ENCODE measurements around the gene ZNF318. TPM values are rescaled to one million over a fixed set of nuclear protein-coding genes. Genes with fewer than 3 reads are reported as not detected.

The ZNF318 gene
- polyA plus RNA-seq, 1 donor from 2014 or later: 11.7 TPM

GRCh38 chr6:43368259-43369160 is 937 bp downstream of the ZNF318 start:
- H4K20me1 ChIP-seq (ENCODE audit: insufficient read depth): no peaks in the 10 kb centered on the region
- peak overlapping the region; percentile 78 for H3K27ac ChIP-seq (ENCODE audit: low read length)

GRCh38 chr6:43367245-43367984 is 2.0 kb downstream of the ZNF318 start:
- H3F3A ChIP-seq (ENCODE audit: insufficient read depth, low read length, poor library complexity, severe bottlenecking): no peaks in the 10 kb centered on the region
- TF ChIP-seq EZH2 (IDR thresholded peaks at IDR 0.05; ENCODE audit: borderline replicate concordance, insufficient read depth, low read length, poor library complexity, severe bottlenecking) (no peak), RAD21 (conservative IDR thresholded peaks at IDR 0.05) (no peak), EP300 (conservative IDR thresholded peaks at IDR 0.05; ENCODE audit: poor library complexity, severe bottlenecking) (no peak), MXI1 (conservative IDR thresholded peaks at IDR 0.05; ENCODE audit: poor library complexity, severe bottlenecking) (no peak)
- TF ChIP-seq, protein P1, sequence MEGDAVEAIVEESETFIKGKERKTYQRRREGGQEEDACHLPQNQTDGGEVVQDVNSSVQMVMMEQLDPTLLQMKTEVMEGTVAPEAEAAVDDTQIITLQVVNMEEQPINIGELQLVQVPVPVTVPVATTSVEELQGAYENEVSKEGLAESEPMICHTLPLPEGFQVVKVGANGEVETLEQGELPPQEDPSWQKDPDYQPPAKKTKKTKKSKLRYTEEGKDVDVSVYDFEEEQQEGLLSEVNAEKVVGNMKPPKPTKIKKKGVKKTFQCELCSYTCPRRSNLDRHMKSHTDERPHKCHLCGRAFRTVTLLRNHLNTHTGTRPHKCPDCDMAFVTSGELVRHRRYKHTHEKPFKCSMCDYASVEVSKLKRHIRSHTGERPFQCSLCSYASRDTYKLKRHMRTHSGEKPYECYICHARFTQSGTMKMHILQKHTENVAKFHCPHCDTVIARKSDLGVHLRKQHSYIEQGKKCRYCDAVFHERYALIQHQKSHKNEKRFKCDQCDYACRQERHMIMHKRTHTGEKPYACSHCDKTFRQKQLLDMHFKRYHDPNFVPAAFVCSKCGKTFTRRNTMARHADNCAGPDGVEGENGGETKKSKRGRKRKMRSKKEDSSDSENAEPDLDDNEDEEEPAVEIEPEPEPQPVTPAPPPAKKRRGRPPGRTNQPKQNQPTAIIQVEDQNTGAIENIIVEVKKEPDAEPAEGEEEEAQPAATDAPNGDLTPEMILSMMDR (IDR thresholded peaks at IDR 0.05; ENCODE audit: poor library complexity, severe bottlenecking): no peak
- H4K20me1 ChIP-seq (ENCODE audit: insufficient read depth): no peaks in the 10 kb centered on the region
- peaks cover 4% of the 10 kb centered on the region for H3K36me3 ChIP-seq (ENCODE audit: insufficient read depth, low read length)
- peak overlapping the region; percentile 95 for H3K4me2 ChIP-seq (ENCODE audit: low read length)
- no peak overlapping the region for H3K27ac ChIP-seq (ENCODE audit: low read length)
- no peak overlapping the region for H2AFZ ChIP-seq (ENCODE audit: low read depth, low read length)
- peak overlapping the region; percentile 83 for H3K4me3 ChIP-seq (ENCODE audit: low read length)
- no peaks in the 10 kb centered on the region for H3K9me2 ChIP-seq (ENCODE audit: insufficient read depth, low read length)
- no peak overlapping the region for H3K9ac ChIP-seq (ENCODE audit: low read length)
- H3K27me3 ChIP-seq (ENCODE audit: insufficient read depth, low read depth, low read length): no peaks in the 10 kb centered on the region
- no peaks in the 10 kb centered on the region for H3K9me3 ChIP-seq (ENCODE audit: low read length)
- peaks cover 18% of the 10 kb centered on the region for H3K79me2 ChIP-seq (replicated peaks; ENCODE audit: insufficient read depth, low read length)

More at GRCh38 chr6:43368259-43369160, 937 bp downstream of the ZNF318 start:
- H3K9me2 ChIP-seq (ENCODE audit: insufficient read depth, low read length): no peaks in the 10 kb centered on the region
- H2AFZ ChIP-seq (ENCODE audit: low read depth, low read length): peak overlapping the region; percentile 21
- H3F3A ChIP-seq (ENCODE audit: insufficient read depth, low read length, poor library complexity, severe bottlenecking): no peaks in the 10 kb centered on the region
- TF ChIP-seq SMC3 (conservative IDR thresholded peaks at IDR 0.05; ENCODE audit: poor library complexity) (no peak), EP300 (conservative IDR thresholded peaks at IDR 0.05; ENCODE audit: poor library complexity, severe bottlenecking) (no peak), RAD21 (conservative IDR thresholded peaks at IDR 0.05) (no peak), POLR2AphosphoS5 (IDR thresholded peaks at IDR 0.05) (peak; percentile 56), MXI1 (conservative IDR thresholded peaks at IDR 0.05; ENCODE audit: poor library complexity, severe bottlenecking) (peak; percentile 59), EZH2 (IDR thresholded peaks at IDR 0.05; ENCODE audit: borderline replicate concordance, insufficient read depth, low read length, poor library complexity, severe bottlenecking) (no peak), TAF1 (IDR thresholded peaks at IDR 0.05; ENCODE audit: low read depth) (peak; percentile 9)
- TF ChIP-seq, protein P1 (IDR thresholded peaks at IDR 0.05; ENCODE audit: poor library complexity, severe bottlenecking): no peak
- TF ChIP-seq, protein P2, sequence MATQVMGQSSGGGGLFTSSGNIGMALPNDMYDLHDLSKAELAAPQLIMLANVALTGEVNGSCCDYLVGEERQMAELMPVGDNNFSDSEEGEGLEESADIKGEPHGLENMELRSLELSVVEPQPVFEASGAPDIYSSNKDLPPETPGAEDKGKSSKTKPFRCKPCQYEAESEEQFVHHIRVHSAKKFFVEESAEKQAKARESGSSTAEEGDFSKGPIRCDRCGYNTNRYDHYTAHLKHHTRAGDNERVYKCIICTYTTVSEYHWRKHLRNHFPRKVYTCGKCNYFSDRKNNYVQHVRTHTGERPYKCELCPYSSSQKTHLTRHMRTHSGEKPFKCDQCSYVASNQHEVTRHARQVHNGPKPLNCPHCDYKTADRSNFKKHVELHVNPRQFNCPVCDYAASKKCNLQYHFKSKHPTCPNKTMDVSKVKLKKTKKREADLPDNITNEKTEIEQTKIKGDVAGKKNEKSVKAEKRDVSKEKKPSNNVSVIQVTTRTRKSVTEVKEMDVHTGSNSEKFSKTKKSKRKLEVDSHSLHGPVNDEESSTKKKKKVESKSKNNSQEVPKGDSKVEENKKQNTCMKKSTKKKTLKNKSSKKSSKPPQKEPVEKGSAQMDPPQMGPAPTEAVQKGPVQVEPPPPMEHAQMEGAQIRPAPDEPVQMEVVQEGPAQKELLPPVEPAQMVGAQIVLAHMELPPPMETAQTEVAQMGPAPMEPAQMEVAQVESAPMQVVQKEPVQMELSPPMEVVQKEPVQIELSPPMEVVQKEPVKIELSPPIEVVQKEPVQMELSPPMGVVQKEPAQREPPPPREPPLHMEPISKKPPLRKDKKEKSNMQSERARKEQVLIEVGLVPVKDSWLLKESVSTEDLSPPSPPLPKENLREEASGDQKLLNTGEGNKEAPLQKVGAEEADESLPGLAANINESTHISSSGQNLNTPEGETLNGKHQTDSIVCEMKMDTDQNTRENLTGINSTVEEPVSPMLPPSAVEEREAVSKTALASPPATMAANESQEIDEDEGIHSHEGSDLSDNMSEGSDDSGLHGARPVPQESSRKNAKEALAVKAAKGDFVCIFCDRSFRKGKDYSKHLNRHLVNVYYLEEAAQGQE (IDR thresholded peaks at IDR 0.05; ENCODE audit: borderline replicate concordance): no peak
- peak overlapping the region; percentile 83 for H3K4me3 ChIP-seq (ENCODE audit: low read length)
- H3K9ac ChIP-seq (ENCODE audit: low read length): peak overlapping the region; percentile 87
- H3K9me3 ChIP-seq (ENCODE audit: low read length): no peaks in the 10 kb centered on the region
- peaks cover 4% of the 10 kb centered on the region for H3K36me3 ChIP-seq (ENCODE audit: insufficient read depth, low read length)
- H3K4me2 ChIP-seq (ENCODE audit: low read length): peak overlapping the region; percentile 95
- H3K79me2 ChIP-seq (replicated peaks; ENCODE audit: insufficient read depth, low read length): peaks cover 18% of the 10 kb centered on the region
- no peaks in the 10 kb centered on the region for H3K27me3 ChIP-seq (ENCODE audit: insufficient read depth, low read depth, low read length)

All from neural cell (in vitro differentiated cells).